Measurements from ENCODE around the gene ERC2.

ERC2 gene

GRCh38 chr3:56102032-56102431 lies 366.2 kb downstream of the ERC2 start:
- Histone ChIP-seq H3K9ac (ENCODE audit: low read length) (no peak overlapping the region), H3K27me3 (ENCODE audit: low read length) (no peaks in the 10 kb centered on the region; the same call in 1 of the 2 replicates), H3K27ac (ENCODE audit: low read depth, low read length) (no peak overlapping the region), H3K4me2 (ENCODE audit: low read depth, low read length, poor library complexity, severe bottlenecking) (no peak overlapping the region), H3K9me2 (replicated peaks; ENCODE audit: insufficient read depth, low read length) (no peaks in the 10 kb centered on the region), H4K20me1 (ENCODE audit: low read depth, low read length) (no peaks in the 10 kb centered on the region), H3K4me3 (ENCODE audit: insufficient read depth, low read length, poor library complexity, severe bottlenecking) (no peak overlapping the region), H3K36me3 (ENCODE audit: low read length) (no peaks in the 10 kb centered on the region), H3F3A (ENCODE audit: insufficient read depth) (no peaks in the 10 kb centered on the region), H3K79me2 (ENCODE audit: insufficient read depth, low read length) (no peaks in the 10 kb centered on the region), H2AFZ (ENCODE audit: low read depth, low read length, severe bottlenecking) (no peak overlapping the region), H3K9me3 (ENCODE audit: insufficient read depth, low read length) (no peaks in the 10 kb centered on the region)
- TF ChIP-seq EZH2phosphoT487 (conservative IDR thresholded peaks at IDR 0.05; ENCODE audit: low read length): no peak
- TF ChIP-seq CTCF (IDR thresholded peaks at IDR 0.05; ENCODE audit: insufficient read depth, low read length, poor library complexity, severe bottlenecking): no peak

GRCh38 chr3:56101576-56101975 lies 366.7 kb downstream of the ERC2 start:
- Histone ChIP-seq H4K20me1 (ENCODE audit: low read depth, low read length) (no peaks in the 10 kb centered on the region), H3K36me3 (ENCODE audit: low read length) (no peaks in the 10 kb centered on the region), H3K9me3 (ENCODE audit: insufficient read depth, low read length) (no peaks in the 10 kb centered on the region), H3F3A (ENCODE audit: insufficient read depth) (no peaks in the 10 kb centered on the region), H3K4me2 (ENCODE audit: low read depth, low read length, poor library complexity, severe bottlenecking) (no peak overlapping the region), H3K4me3 (ENCODE audit: insufficient read depth, low read length, poor library complexity, severe bottlenecking) (no peak overlapping the region), H2AFZ (ENCODE audit: low read depth, low read length, severe bottlenecking) (no peak overlapping the region), H3K9me2 (replicated peaks; ENCODE audit: insufficient read depth, low read length) (no peaks in the 10 kb centered on the region), H3K27ac (ENCODE audit: low read depth, low read length) (no peak overlapping the region), H3K27me3 (ENCODE audit: low read length) (no peaks in the 10 kb centered on the region; the same call in 1 of the 2 replicates), H3K79me2 (ENCODE audit: insufficient read depth, low read length) (no peaks in the 10 kb centered on the region), H3K9ac (ENCODE audit: low read length) (no peak overlapping the region)
- TF ChIP-seq EZH2phosphoT487 (conservative IDR thresholded peaks at IDR 0.05; ENCODE audit: low read length): no peak
- TF ChIP-seq CTCF (IDR thresholded peaks at IDR 0.05; ENCODE audit: insufficient read depth, low read length, poor library complexity, severe bottlenecking): no peak

- no peaks in the 10 kb centered on the region for H3K9me2 ChIP-seq (replicated peaks; ENCODE audit: insufficient read depth, low read length)
- TF ChIP-seq CTCF (IDR thresholded peaks at IDR 0.05; ENCODE audit: insufficient read depth, low read length, poor library complexity, severe bottlenecking) (no peak), EZH2phosphoT487 (conservative IDR thresholded peaks at IDR 0.05; ENCODE audit: low read length) (no peak)
- no peaks in the 10 kb centered on the region for H3K79me2 ChIP-seq (ENCODE audit: insufficient read depth, low read length)
- no peak overlapping the region for H2AFZ ChIP-seq (ENCODE audit: low read depth, low read length, severe bottlenecking)
- no peaks in the 10 kb centered on the region for H3K9me3 ChIP-seq (ENCODE audit: insufficient read depth, low read length)
- no peaks in the 10 kb centered on the region for H4K20me1 ChIP-seq (ENCODE audit: low read depth, low read length)
- H3K27me3 ChIP-seq (ENCODE audit: low read length): no peaks in the 10 kb centered on the region; the same call in 1 of the 2 replicates
- H3K36me3 ChIP-seq (ENCODE audit: low read length): no peaks in the 10 kb centered on the region
- no peak overlapping the region for H3K9ac ChIP-seq (ENCODE audit: low read length)
- no peak overlapping the region for H3K4me2 ChIP-seq (ENCODE audit: low read depth, low read length, poor library complexity, severe bottlenecking)
- H3K4me3 ChIP-seq (ENCODE audit: insufficient read depth, low read length, poor library complexity, severe bottlenecking): no peak overlapping the region
- H3F3A ChIP-seq (ENCODE audit: insufficient read depth): no peaks in the 10 kb centered on the region
- no peak overlapping the region for H3K27ac ChIP-seq (ENCODE audit: low read depth, low read length)
Measured at GRCh38 chr3:56096999-56097398, 371.3 kb downstream of the ERC2 start.

All from SU-DHL-6 (cell line).